HEK293T (cell line): ENCODE measurements around the gene IER5L.
A peak's percentile ranks its signal among the peaks of the same experiment; 100 is the strongest.

ENCODE experiments used
- CTCF ChIA-PET: fragments of 350-600 bp; formaldehyde crosslinking; extraction: SDS; loops from one replicate; lab custom pipeline; 2021; ENCODE audit warnings: antibody characterized with exemption, inconsistent platforms; lab: Yijun Ruan, JAX
- POLR2A ChIA-PET: fragments of 350-600 bp; formaldehyde crosslinking; extraction: SDS; loops from one replicate; lab custom pipeline; 2020; ENCODE audit warnings: antibody characterized with exemption, inconsistent platforms; lab: Yijun Ruan, JAX
- DNase-seq: peaks from one replicate; pipeline ENCODE4 v3.0.0; 2012; ENCODE audit warnings: mixed read lengths; ENCODE audit errors: extremely low spot score
- ARNT ChIP-seq: fragments of 450-650 bp; IDR thresholded peaks from 2 replicates; pipeline ENCODE4 v1.6.1; 2017; ENCODE audit warnings: mild to moderate bottlenecking
- BHLHE40 ChIP-seq: fragments of 450-650 bp; IDR thresholded peaks from 2 replicates; pipeline ENCODE4 v1.6.1; 2016; ENCODE audit warnings: mild to moderate bottlenecking, moderate library complexity, borderline replicate concordance
- CTBP1 ChIP-seq: fragments of 450-650 bp; IDR thresholded peaks from 2 replicates; pipeline ENCODE4 v1.6.1; 2016; ENCODE audit warnings: borderline replicate concordance
- ELF4 ChIP-seq: fragments of 450-650 bp; IDR thresholded peaks from 2 replicates; pipeline ENCODE4 v1.6.1; 2017; ENCODE audit warnings: antibody characterized with exemption
- FOXA1 ChIP-seq: fragments of 450-650 bp; IDR thresholded peaks from 2 replicates; pipeline ENCODE4 v1.6.1; 2016; ENCODE audit warnings: mild to moderate bottlenecking
- FOXK2 ChIP-seq: fragments of 450-650 bp; IDR thresholded peaks from 2 replicates; pipeline ENCODE4 v1.6.1; 2016; ENCODE audit warnings: mild to moderate bottlenecking
- FOXM1 ChIP-seq: fragments of 450-650 bp; IDR thresholded peaks from 2 replicates; pipeline ENCODE4 v1.6.1; 2017; ENCODE audit warnings: mild to moderate bottlenecking, borderline replicate concordance
- HDGF ChIP-seq: fragments of 450-650 bp; IDR thresholded peaks from 2 replicates; pipeline ENCODE4 v1.6.1; 2017; ENCODE audit warnings: antibody characterized with exemption, borderline replicate concordance
- L3MBTL2 ChIP-seq: fragments of 450-650 bp; conservative IDR thresholded peaks from 2 replicates; pipeline ENCODE4 v1.6.1; 2016; ENCODE audit warnings: mild to moderate bottlenecking
- LEF1 ChIP-seq: fragments of 450-650 bp; IDR thresholded peaks from 2 replicates; pipeline ENCODE4 v1.6.1; 2017; ENCODE audit warnings: mild to moderate bottlenecking, borderline replicate concordance
- NFRKB ChIP-seq: fragments of 450-650 bp; IDR thresholded peaks from 2 replicates; pipeline ENCODE4 v1.6.1; 2016; ENCODE audit warnings: mild to moderate bottlenecking, moderate library complexity
- SP1 ChIP-seq: fragments of 450-650 bp; IDR thresholded peaks from 2 replicates; pipeline ENCODE4 v1.6.1; 2017
- SUZ12 ChIP-seq: fragments of 450-650 bp; IDR thresholded peaks from 2 replicates; pipeline ENCODE4 v1.6.1; 2016; ENCODE audit warnings: mild to moderate bottlenecking
- TARDBP ChIP-seq: fragments of 450-650 bp; IDR thresholded peaks from 2 replicates; pipeline ENCODE4 v1.6.1; 2016
- ZNF384 ChIP-seq: fragments of 450-650 bp; IDR thresholded peaks from 2 replicates; pipeline ENCODE4 v1.6.1; 2016
- TF ChIP-seq, protein P1 (sequence below): fragments of 450-650 bp; IDR thresholded peaks from 2 replicates; pipeline ENCODE4 v1.6.1; 2016

IER5L gene

DNA sequence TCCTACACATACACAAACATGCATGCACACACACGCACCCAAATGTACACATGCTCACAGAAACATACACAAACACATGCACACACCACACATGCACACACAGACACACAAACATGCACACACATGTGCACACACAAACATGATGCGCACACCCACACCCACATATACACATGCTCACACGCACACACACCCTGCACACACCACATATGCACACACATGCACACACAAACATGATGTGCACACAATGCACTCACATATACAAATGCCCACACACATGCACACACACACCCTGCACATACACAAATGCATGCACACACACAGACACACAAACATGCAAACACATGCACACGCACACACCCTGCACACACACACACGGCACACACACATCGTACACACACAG is 7.3 kb upstream of the IER5L start:
- TF ChIP-seq SP1 (no peak), FOXK2 (no peak), LEF1 (no peak), ARNT (no peak), NFRKB (no peak), TARDBP (no peak), SUZ12 (no peak), HDGF (no peak), CTBP1 (no peak), BHLHE40 (no peak), ZNF384 (no peak), FOXA1 (no peak), FOXM1 (no peak), ELF4 (no peak), L3MBTL2 (no peak)
- TF ChIP-seq, protein P1, sequence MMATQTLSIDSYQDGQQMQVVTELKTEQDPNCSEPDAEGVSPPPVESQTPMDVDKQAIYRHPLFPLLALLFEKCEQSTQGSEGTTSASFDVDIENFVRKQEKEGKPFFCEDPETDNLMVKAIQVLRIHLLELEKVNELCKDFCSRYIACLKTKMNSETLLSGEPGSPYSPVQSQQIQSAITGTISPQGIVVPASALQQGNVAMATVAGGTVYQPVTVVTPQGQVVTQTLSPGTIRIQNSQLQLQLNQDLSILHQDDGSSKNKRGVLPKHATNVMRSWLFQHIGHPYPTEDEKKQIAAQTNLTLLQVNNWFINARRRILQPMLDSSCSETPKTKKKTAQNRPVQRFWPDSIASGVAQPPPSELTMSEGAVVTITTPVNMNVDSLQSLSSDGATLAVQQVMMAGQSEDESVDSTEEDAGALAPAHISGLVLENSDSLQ = no peak
- ChIA-PET CTCF (no interaction called here), POLR2A (no interaction called here)

DNA sequence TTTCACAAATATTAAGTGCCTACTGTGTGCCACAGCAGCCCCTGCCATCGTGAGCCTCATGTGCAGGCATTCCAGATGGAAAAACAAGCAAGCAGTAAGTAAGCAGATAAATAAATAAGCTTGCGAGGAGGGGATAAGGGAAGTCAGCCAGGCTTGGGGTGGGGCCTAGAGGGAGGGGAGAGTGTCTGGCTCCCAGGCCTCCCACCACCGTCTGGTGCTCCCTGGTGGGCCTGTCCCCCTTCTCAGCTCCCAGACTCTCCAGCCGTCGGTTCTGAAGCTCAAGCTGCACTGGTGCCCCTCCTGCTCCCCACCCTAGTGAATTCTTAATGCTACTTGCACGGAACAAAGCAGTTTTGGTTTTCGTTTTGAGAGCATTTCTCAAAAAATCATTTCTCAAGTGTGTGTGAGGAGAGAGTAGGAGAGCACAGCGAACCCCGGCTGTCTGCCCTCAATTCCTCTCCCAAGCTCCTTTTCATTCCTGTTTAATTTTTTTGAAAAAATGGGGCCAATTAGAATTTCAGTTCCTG is 6.6 kb upstream of the IER5L start:
- POLR2A ChIA-PET = no interaction called here
- no peak for TF ChIP-seq SP1
- TF ChIP-seq ZNF384 = no peak
- no peak for TF ChIP-seq L3MBTL2
- TF ChIP-seq, protein P1 = no peak
- no peak for TF ChIP-seq BHLHE40
- no peak for TF ChIP-seq LEF1
- TF ChIP-seq TARDBP = no peak
- no peak for TF ChIP-seq HDGF
- no peak for TF ChIP-seq ARNT
- no peak for TF ChIP-seq ELF4
- no peak for TF ChIP-seq FOXM1
- no peak for TF ChIP-seq SUZ12
- no peak for DNase-seq
- CTCF ChIA-PET = interaction anchor here (0.9 kb wide), 1 partner anchor 11 kb away, joined by 5 read pairs; no protein-coding TSS in a partner anchor

More for the DNA sequence above, 7.3 kb upstream of the IER5L start:
- no peak for DNase-seq

DNA sequence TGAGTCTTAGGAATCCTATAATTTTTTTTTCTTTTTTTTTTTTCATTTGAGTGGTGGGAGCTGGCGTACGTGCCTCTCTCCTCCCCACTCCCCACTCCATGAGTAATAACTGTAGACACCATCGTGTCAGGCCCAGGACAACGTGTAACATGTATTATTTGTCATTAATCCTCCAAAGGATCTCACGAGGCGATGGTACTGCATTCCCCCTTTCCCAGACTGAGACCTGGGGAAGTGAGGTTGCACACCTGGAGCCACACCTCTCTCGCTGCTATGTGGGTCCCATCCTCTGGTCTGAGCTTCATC is 6.1 kb upstream of the IER5L start:
- ChIA-PET POLR2A (no interaction called here), CTCF (interaction anchor here (0.9 kb wide), 1 partner anchor 10 kb away, joined by 5 read pairs; no protein-coding TSS in a partner anchor)
- no peak for TF ChIP-seq ARNT
- TF ChIP-seq L3MBTL2 = no peak
- no peak for TF ChIP-seq SUZ12
- TF ChIP-seq HDGF = no peak
- TF ChIP-seq ELF4 = no peak
- TF ChIP-seq NFRKB = no peak
- DNase-seq = no peak

DNA sequence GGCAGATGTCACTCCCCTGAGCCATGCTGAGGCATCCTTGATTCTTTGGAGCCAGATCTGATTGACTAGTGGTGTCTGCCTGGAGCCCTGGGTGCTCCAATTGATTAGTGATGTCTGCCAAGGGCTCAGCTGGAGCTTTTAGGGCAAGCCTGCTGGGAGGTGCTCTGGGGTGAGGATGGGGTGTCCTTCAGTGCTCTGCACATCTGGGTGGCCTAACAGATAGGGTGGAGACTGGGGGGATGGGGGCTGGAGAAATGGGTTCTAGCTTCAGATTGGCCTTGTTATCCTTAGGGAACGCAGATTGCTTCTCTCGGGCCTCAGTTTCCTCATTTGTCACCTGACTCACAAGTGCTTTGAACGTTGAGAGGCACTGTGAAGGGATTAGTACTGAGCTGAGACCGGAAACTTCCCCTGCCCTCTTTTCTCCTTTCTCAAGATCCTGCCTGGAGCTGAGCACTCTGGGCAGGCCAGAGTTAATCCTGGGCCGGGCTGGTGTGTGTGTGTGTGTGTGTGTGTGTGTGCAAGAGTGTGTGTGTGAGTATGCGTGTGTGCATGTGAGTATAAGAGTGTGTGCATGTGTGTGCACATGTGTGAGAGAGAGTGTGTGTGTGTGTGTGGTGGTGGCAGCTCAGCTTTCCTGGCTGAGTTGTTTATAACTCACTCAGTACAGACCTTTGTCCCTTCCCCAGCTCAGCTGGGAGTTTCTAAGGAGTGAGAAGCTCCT is 5.6 kb upstream of the IER5L start:
- ChIA-PET CTCF (interaction anchor here (0.9 kb wide), 2 partner anchors 10 kb away, joined by 4 to 5 read pairs; no protein-coding TSS in a partner anchor), POLR2A (no interaction called here)
- TF ChIP-seq HDGF (no peak), TARDBP (no peak), NFRKB (no peak), FOXM1 (no peak), SP1 (no peak), FOXA1 (no peak), SUZ12 (no peak), ELF4 (no peak), CTBP1 (no peak), FOXK2 (no peak), LEF1 (no peak), ZNF384 (no peak), ARNT (no peak)
- TF ChIP-seq, protein P1 = no peak
- no peak for DNase-seq

DNA sequence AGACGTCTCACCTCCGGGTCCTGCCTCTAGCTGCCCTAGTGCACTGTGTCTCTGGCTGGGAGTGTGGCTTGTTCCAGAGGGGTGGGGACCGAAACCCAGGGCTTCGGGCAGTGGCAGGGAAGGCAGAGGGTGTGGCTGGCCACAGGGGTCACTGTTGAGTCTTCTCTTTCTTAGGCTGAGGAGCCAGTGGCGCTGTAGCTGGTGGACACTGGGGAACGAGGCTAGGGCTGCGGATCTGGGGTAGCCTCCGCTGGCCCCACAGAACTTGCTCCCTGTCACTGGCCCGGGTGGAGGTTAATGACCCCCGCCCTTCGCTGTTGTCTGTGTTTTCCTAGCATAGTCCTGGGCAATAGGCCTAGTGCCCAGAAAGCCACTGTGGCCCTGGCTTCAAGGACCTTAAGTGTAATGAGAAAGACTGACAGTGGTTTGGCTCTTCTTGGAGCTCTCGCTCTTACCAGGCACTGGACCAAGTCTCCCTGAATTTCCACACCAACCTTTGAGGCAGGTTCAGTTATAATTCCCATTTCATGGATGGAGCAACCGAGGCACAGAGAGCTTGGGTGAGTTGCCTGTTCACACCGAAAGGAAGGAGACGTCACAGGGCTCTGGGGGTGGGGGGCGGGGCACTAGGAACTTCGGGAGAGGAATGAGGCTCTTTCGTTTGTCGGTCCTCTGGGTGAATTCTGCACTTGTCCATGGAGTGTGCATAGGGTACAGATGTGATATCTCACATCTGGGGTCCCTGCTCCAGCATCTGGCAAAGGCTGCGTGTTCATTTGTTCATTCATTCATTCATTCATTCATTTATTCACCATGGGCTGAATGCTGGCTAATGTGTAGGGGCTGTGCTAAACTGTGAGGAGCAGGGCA is 4.8 kb upstream of the IER5L start:
- peak; percentile 52 for DNase-seq
- TF ChIP-seq FOXK2 (no peak), FOXA1 (no peak), TARDBP (no peak)
- ChIA-PET POLR2A (no interaction called here), CTCF (interaction anchor here (0.6 to 0.9 kb wide), 2 partner anchors 9 to 311 kb away, joined by 3 to 4 read pairs; no protein-coding TSS in a partner anchor)

DNA sequence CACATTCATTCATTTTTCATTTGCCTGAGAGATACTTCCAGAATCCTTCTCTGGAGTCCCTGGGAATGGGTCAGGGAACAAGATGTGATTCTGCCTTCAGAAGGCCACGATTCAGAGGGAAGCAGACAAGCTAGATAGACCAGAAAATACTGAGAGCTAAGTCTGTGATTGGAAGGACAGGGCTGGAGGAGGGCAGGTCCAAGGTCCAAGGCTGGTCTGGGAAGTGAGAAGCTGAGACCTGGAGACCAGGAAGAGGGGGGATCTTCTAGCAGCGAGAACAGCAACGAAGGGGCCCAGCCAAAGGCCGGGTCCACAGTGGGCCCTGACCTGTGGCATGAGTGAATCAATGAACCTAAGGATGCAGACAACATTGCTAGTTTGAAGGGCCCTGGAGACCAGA is 4.1 kb upstream of the IER5L start:
- no peak for TF ChIP-seq SP1
- TF ChIP-seq ZNF384 = no peak
- no peak for TF ChIP-seq L3MBTL2
- no peak for TF ChIP-seq BHLHE40
- TF ChIP-seq HDGF = no peak
- no peak for TF ChIP-seq FOXM1
- TF ChIP-seq, protein P1 = no peak
- no peak for TF ChIP-seq SUZ12
- no peak for TF ChIP-seq FOXK2
- no peak for TF ChIP-seq LEF1
- TF ChIP-seq ELF4 = no peak
- TF ChIP-seq ARNT = no peak
- TF ChIP-seq NFRKB = no peak
- TF ChIP-seq CTBP1 = no peak
- TF ChIP-seq TARDBP = no peak
- TF ChIP-seq FOXA1 = no peak
- no peak for DNase-seq
- ChIA-PET CTCF (no interaction called here), POLR2A (no interaction called here)
